Transverse colon (tissue), 4 donors: ENCODE data around the gene NRBF2. TPM values are rescaled to one million over a fixed set of nuclear protein-coding genes. Genes with fewer than 3 reads are reported as not detected.

Experiments
- DNase-seq: peaks from one replicate; pipeline ENCODE4 v3.0.0-alpha.2; 2019
- H3K27ac ChIP-seq, 4 donors: fragments of 200-600 bp; sonication (generic); 2 replicates each; pipeline ENCODE4 v1.5.1; 2016 to 2018; ENCODE audit warnings: inconsistent platforms in 4 of 4
- H3K27me3 ChIP-seq: fragments of 200-600 bp; sonication (generic); 2 replicates; pipeline ENCODE4 v1.5.1; 2017; ENCODE audit warnings: inconsistent platforms
- H3K36me3 ChIP-seq, 4 donors: fragments of 200-600 bp; sonication (generic); 2 replicates each; pipeline ENCODE4 v1.5.1; 2017 to 2019; ENCODE audit warnings: inconsistent platforms in 4 of 4
- H3K4me1 ChIP-seq, 4 donors: fragments of 200-600 bp; sonication (generic); 2 replicates each; pipeline ENCODE4 v1.5.1; 2017 to 2020; ENCODE audit warnings: inconsistent platforms in 4 of 4
- H3K4me3 ChIP-seq, 4 donors: fragments of 200-600 bp; sonication (generic); 1 replicate in 1 of 4; 2 replicates in 3 of 4; pipeline versions ENCODE4 v1.5.1 to v1.6.1; 2017 to 2019; ENCODE audit warnings: inconsistent platforms in 4 of 4
- H3K9me3 ChIP-seq, 2 donors: fragments of 200-600 bp; sonication (generic); 2 replicates each; pipeline ENCODE4 v1.5.1; 2017 to 2019; ENCODE audit warnings: inconsistent platforms in 2 of 2
- CTCF ChIP-seq, 5 experiments: fragments of 200-600 bp in 3 of 5; fragments of 450-650 bp in 2 of 5; sonication (generic) in 3 of 5; IDR thresholded peaks; 1 replicate in 2 of 5; 2 replicates in 3 of 5; pipeline ENCODE4 v1.5.1; 2016 to 2017; ENCODE audit warnings: antibody characterized with exemption in 5 of 5, inconsistent platforms in 3 of 5, mild to moderate bottlenecking in 2 of 5, moderate library complexity in 1 of 5
- EP300 ChIP-seq: sonication (generic); formaldehyde crosslinking; IDR thresholded peaks from one replicate; pipeline ENCODE4 v1.6.1; 2017; ENCODE audit warnings: antibody characterized with exemption, low read depth
- POLR2A ChIP-seq: fragments of 450-650 bp; IDR thresholded peaks from one replicate; pipeline ENCODE4 v1.6.1; 2016; ENCODE audit warnings: antibody characterized with exemption, mild to moderate bottlenecking, moderate library complexity
- POLR2AphosphoS5 ChIP-seq, 3 donors: sonication (generic); formaldehyde crosslinking; IDR thresholded peaks; one replicate each; pipeline ENCODE4 v1.6.1; 2016; ENCODE audit warnings: antibody characterized with exemption in 3 of 3
- WGBS, 2 donors: methylation state at CpG; one replicate each; pipeline ENCODE4 v1.1.5; 2018; ENCODE audit warnings: low coverage in 1 of 2; 5-methylcytosine and 5-hydroxymethylcytosine counted together
- in situ Hi-C, 4 donors: fragments of 200-750 bp; cut with MboI; loops; one replicate each; pipeline versions ENCODE4 v1.15.0 to v1.15.1; 2017; ENCODE audit warnings: low sequenced_read_pairs in 3 of 4, low pct_ligation_motif_present in 1 of 4, low pct_unique_long_range_greater_than_20kb in 1 of 4
- intact Hi-C: fragments of 100-400 bp; cut with DNase I; formaldehyde crosslinking; loops from one replicate; pipeline ENCODE4 v1.15.1; 2023; ENCODE audit warnings: low total_unique reads
- total RNA-seq, 4 donors: library from RNA; depleted of rRNA; stranded (reverse); fragments of >200 nt; gene quantifications; one replicate each; pipeline ENCODE4 v1.1.0, GENCODE V29; 2016

Gene NRBF2
- total RNA-seq, 4 donors from 2014 or later: 1.4 to 21.3 (median 17.6) TPM

DNA sequence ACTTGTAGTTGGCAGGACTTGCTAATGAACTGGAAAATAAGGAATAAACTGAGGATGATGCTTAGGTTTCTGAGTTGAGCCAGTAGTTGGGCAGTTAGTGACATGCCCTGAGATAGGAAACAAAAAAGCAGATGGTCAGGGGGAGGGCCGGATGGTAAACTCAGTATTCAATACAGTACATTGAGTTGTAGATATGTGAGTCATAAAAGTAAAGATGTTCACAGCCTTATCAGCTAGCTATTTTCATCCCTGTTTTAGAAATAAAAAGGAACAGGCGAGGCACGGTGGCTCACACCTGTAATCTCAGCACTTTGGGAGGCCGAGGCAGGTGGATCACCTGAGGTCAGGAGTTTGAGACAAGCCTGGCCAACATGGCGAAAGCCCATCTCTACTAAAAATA, 22.2 kb upstream of the NRBF2 start:
- in situ Hi-C loops: no loop called here
- DNase-seq: no peak
- no peaks in the 10 kb centered on the region for H3K27me3 ChIP-seq
- no peaks in the 10 kb centered on the region for H3K9me3 ChIP-seq
- intact Hi-C loops: no loop called here
- H3K4me3 ChIP-seq: no peak overlapping the region
- H3K36me3 ChIP-seq: no peaks in the 10 kb centered on the region
- TF ChIP-seq EP300 (no peak), POLR2AphosphoS5 (IDR thresholded peaks at IDR 0.05) (no peak), CTCF (IDR thresholded peaks at IDR 0.05) (no peak), POLR2A (no peak)
- WGBS, 2 donors: 87 to 89% methylated on average over 4 to 5 of the region's 5 CpGs
- no peak overlapping the region for H3K27ac ChIP-seq
- peaks cover 0 to 7% (median 2%) of the 10 kb centered on the region in 4 donors for H3K4me1 ChIP-seq

- H3K27me3 ChIP-seq: no peaks in the 10 kb centered on the region
- peak; percentile 63 for DNase-seq
- WGBS, 2 donors: 63 to 65% methylated on average over 4 of the region's 4 CpGs
- TF ChIP-seq POLR2AphosphoS5 (IDR thresholded peaks at IDR 0.05): peak; percentile 80 to 94 (median 83)
- TF ChIP-seq CTCF (IDR thresholded peaks at IDR 0.05): no peak
- peak; percentile 47 for TF ChIP-seq EP300
- TF ChIP-seq POLR2A: no peak
- intact Hi-C loops: no loop called here
- H3K36me3 ChIP-seq: no peaks in the 10 kb centered on the region
- in situ Hi-C loops: no loop called here
- peaks cover 0 to 7% (median 2%) of the 10 kb centered on the region in 4 donors for H3K4me1 ChIP-seq
- no peak overlapping the region for H3K4me3 ChIP-seq
- H3K27ac ChIP-seq: peak overlapping the region; percentile 58 to 76 (median 70)
- no peaks in the 10 kb centered on the region for H3K9me3 ChIP-seq
Observed at GRCh38 chr10:63114031-63114814, 18.9 kb upstream of the NRBF2 start.

- in situ Hi-C loops: no loop called here
Observed at GRCh38 chr10:63115732-63116383, 17.3 kb upstream of the NRBF2 start.

More at GRCh38 chr10:63115732-63116383, 17.3 kb upstream of the NRBF2 start:
- no peaks in the 10 kb centered on the region for H3K27me3 ChIP-seq
- H3K4me3 ChIP-seq: no peak overlapping the region
- intact Hi-C loops: no loop called here
- WGBS, 2 donors: 53 to 60% methylated on average over 4 to 7 of the region's 7 CpGs
- no peaks in the 10 kb centered on the region for H3K36me3 ChIP-seq
- no peaks in the 10 kb centered on the region for H3K9me3 ChIP-seq
- peak; percentile 46 for DNase-seq
- H3K4me1 ChIP-seq: peaks cover 0 to 7% (median 2%) of the 10 kb centered on the region in 4 donors
- TF ChIP-seq EP300: no peak
- TF ChIP-seq POLR2AphosphoS5 (IDR thresholded peaks at IDR 0.05): peak; percentile 31 to 55 (median 44)
- TF ChIP-seq CTCF (IDR thresholded peaks at IDR 0.05): no peak
- TF ChIP-seq POLR2A: no peak
- peak overlapping the region; percentile 58 to 76 (median 70) for H3K27ac ChIP-seq
